HUES64 (cell line): Measurements from ENCODE around the gene ABHD16B.
"Not testable (repeated sequence)": the region's sequence is repeated elsewhere in the genome, so short reads cannot be mapped to it uniquely, and the experiment has no call there.

Source experiments
- H3K27ac ChIP-seq: 2 replicates; pipeline ENCODE4 v1.7.0; 2013; ENCODE audit warnings: low read depth, low read length, inconsistent platforms
- H3K27me3 ChIP-seq: 2 replicates; pipeline ENCODE4 v1.6.1; 2013; ENCODE audit warnings: mild to moderate bottlenecking, low read length; ENCODE audit not compliant: insufficient read depth
- H3K36me3 ChIP-seq: 2 replicates; pipeline ENCODE4 v1.6.1; 2013; ENCODE audit warnings: mild to moderate bottlenecking, low read length; ENCODE audit not compliant: insufficient read depth
- H3K4me1 ChIP-seq: 2 replicates; pipeline ENCODE4 v1.6.1; 2013; ENCODE audit warnings: mild to moderate bottlenecking, low read length, moderate library complexity; ENCODE audit not compliant: insufficient read depth
- H3K4me3 ChIP-seq: 2 replicates; pipeline ENCODE4 v1.5.1; 2013; ENCODE audit warnings: mild to moderate bottlenecking, low read length, moderate library complexity
- H3K9ac ChIP-seq: 2 replicates; pipeline ENCODE4 v1.6.1; 2013; ENCODE audit warnings: mild to moderate bottlenecking, low read depth, low read length
- H3K9me3 ChIP-seq: 2 replicates; pipeline ENCODE4 v1.6.1; 2013; ENCODE audit warnings: low read depth, low read length; ENCODE audit not compliant: insufficient read depth
- WGBS: fragments of 150-250, 120-280 bp; methylation state at CpG from one replicate; pipeline ENCODE4 v1.1.7; 2013; ENCODE audit warnings: missing lambda C conversion rate; 5-methylcytosine and 5-hydroxymethylcytosine counted together

The ABHD16B gene

DNA sequence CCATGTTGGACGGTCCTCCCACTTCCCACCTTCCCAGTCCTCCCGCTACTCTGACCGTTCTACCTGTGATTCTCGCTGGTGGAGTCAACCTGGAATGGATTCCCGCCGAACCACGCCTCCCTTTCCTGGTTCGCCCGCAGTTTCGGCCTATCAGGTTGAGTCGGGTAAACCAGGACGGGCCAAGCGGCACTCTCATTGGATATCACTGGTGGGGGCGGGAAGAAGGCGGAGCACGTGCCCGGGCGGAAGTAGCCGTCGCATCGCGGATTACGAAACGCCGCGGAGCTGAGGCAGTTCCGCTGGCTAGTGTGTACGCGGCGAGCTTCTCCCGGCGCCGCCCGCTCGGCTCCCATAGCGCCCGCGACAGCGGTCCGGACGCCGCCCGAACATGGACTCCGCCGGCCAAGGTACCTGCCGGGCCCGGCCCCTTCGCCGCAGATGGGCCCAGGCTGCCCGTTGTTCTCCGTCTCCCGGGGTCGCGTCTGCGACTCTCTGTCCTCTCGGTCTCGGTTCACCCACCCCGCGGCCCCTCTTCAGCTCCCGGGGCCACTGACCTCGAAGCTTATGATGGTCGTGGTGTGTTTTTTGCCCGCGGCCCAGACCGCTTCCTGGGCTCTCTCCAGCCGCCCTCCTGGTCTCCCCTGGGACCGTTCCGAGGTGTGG, 3.8 kb downstream of the ABHD16B start, which contains the start of gene TPD52L2:
TSS of gene TPD52L2 (plus strand) at position 293 of the 663 bp plus-strand sequence. CDS start at position 389, 96 bp downstream.
- Histone ChIP-seq H3K27me3 (no peaks in the 10 kb centered on the region), H3K36me3 (peaks cover 24% of the 10 kb centered on the region), H3K4me1 (0 out of 2 replicates have a peak, but pooled peaks cover 4% of the 10 kb centered on the region), H3K9me3 (no peaks in the 10 kb centered on the region), H3K4me3 (peak within 1 kb of the TSS; percentile 82), H3K27ac (peak within 1 kb of the TSS; percentile 82), H3K9ac (peak within 1 kb of the TSS; percentile 90)
- WGBS: under 1% methylated on average over 68 of the region's 68 CpGs

GRCh38 chr20:63867042-63867441, 5.7 kb downstream of the ABHD16B start:
- H3K9me3 ChIP-seq, H3K4me1 ChIP-seq, H3K4me3 ChIP-seq, H3K9ac ChIP-seq, H3K27ac ChIP-seq, H3K27me3 ChIP-seq: not testable (repeated sequence)
- peaks cover 41% of the 10 kb centered on the region for H3K36me3 ChIP-seq
- 93% methylated on average over 13 of the region's 13 CpGs for WGBS

DNA sequence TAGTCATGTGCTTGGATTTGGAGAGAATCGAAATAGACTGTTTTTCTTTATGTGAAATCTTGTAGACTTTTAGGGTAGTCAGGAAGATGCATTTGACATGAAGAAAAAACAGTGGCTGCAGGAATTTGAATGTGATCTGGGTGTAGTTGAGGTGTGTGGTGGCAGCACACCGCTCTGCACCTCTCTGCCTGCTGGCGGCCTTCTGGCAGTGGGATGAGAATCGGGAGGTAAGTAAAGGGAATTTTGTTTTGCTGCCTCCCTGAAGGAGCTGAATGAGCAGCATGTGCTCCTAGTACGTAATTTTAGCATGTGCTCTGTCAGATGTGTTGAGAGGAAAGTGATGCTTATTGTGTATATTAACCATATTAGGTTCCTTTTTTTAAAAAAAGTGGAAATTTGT, 7.0 kb downstream of the ABHD16B start:
- Histone ChIP-seq H3K4me1 (0 out of 2 replicates have a peak, but pooled peaks cover 4% of the 10 kb centered on the region), H3K4me3 (no peak overlapping the region), H3K9me3 (no peaks in the 10 kb centered on the region), H3K27me3 (no peaks in the 10 kb centered on the region), H3K9ac (no peak overlapping the region), H3K27ac (no peak overlapping the region), H3K36me3 (peaks cover 48% of the 10 kb centered on the region)
- WGBS: 95% methylated on average over 5 of the region's 5 CpGs

GRCh38 chr20:63873477-63873971, 12.2 kb downstream of the ABHD16B start:
- WGBS: 96% methylated on average over 14 of the region's 14 CpGs
- Histone ChIP-seq H3K27me3 (no peaks in the 10 kb centered on the region), H3K27ac (no peak overlapping the region), H3K9me3 (no peaks in the 10 kb centered on the region), H3K36me3 (peaks cover 90% of the 10 kb centered on the region), H3K4me1 (no peaks in the 10 kb centered on the region), H3K9ac (no peak overlapping the region), H3K4me3 (no peak overlapping the region)

GRCh38 chr20:63874241-63874640, 12.9 kb downstream of the ABHD16B start:
- not testable (repeated sequence) for H3K4me1 ChIP-seq, H3K27me3 ChIP-seq, H3K4me3 ChIP-seq

DNA sequence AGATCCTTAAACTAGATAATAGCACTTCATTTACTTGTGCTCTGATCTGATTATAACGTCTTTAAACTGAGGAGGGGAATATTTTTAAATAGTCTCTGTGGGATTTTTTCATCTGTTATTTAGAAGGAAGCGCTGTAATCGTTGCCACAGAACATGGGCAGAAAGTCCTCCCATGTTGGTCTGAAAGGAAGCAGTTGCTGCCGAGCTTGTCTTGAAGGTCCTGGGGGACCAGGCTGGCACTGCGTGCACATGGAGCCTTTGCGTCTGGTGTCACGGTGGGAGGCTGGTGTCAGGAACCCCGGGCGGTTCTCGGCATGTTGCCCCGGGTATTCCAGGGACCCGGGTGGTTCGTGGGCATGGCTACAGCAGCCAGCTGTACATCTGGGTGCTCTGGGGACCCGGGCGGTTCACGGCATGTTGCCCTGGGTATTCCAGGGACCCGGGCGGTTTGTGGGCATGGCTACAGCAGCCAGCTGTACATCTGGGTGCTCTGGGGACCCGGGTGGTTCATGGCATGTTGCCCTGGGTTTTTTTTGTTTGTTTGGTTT, 15.3 kb downstream of the ABHD16B start:
- no peaks in the 10 kb centered on the region for H3K27me3 ChIP-seq
- H3K27ac ChIP-seq: no peak overlapping the region
- H3K4me1 ChIP-seq: no peaks in the 10 kb centered on the region
- H3K9ac ChIP-seq: no peak overlapping the region
- 96% methylated on average over 19 of the region's 19 CpGs for WGBS
- H3K9me3 ChIP-seq: no peaks in the 10 kb centered on the region
- H3K4me3 ChIP-seq: no peak overlapping the region
- H3K36me3 ChIP-seq: peaks cover 65% of the 10 kb centered on the region

More at GRCh38 chr20:63874241-63874640, 12.9 kb downstream of the ABHD16B start:
- not testable (repeated sequence) for H3K9me3 ChIP-seq, H3K27ac ChIP-seq, H3K9ac ChIP-seq
- H3K36me3 ChIP-seq: peaks cover 85% of the 10 kb centered on the region
- WGBS: 97% methylated on average over 6 of the region's 7 CpGs

DNA sequence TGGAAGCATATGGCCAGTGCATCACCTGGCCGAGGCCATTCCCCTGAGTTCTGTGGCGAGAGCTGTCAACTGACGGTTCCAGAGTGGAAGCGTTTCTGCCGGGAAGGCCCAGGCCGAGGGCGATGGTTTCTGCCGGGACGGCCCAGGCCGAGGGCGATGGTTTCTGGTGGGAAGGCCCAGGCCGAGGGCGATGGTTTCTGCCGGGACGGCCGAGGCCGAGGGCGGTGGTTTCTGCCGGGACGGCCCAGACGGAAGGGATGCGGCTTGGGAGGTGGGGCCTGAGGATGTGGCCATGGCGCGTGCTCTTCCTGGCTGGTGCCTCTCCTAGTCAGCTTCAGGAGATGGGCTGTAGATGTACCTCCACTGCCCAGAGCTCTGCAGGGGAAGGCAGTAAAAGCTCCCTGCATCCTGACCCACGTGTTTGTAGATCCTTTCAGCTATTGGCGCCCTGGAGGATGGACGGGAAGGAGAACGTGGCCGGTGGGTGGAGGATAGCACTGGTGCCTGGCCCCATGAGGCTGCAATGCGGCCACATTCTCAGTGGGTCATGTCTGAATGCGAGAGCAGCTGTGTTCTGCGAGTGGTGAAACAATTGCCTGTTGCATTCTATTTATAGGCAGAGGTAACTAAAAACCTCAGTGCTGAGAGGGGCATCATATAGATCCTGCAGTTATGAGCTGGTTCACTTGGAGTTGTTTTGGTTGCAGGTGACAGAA, 16.6 kb downstream of the ABHD16B start:
- 96% methylated on average over 32 of the region's 32 CpGs for WGBS
- Histone ChIP-seq H3K27ac (no peak overlapping the region), H3K9me3 (no peaks in the 10 kb centered on the region), H3K4me1 (no peaks in the 10 kb centered on the region), H3K27me3 (no peaks in the 10 kb centered on the region), H3K9ac (no peak overlapping the region), H3K36me3 (peaks cover 66% of the 10 kb centered on the region), H3K4me3 (no peak overlapping the region)

- WGBS: 96% methylated on average over 14 of the region's 14 CpGs
Measured at GRCh38 chr20:63878899-63879663, 17.8 kb downstream of the ABHD16B start.

DNA sequence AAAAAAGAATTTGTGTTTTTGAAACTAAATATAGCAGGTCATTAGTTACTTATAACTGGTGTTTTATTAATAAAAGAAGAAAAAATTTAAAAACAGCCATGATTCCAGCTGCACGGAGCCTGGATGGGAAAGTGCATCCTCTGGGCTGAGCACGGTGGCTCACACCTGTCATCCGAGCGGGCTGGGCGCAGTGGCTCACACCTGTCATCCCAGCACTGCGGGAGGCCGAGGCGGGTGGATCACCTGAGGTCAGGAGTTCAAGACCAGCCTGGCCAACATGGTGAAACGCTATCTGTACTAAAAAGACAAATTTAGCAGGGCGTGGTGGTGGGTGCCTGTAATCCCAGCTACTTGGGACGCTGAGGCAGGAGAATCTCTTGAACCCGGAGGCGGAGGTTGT, 19.6 kb downstream of the ABHD16B start:
- H3K36me3 ChIP-seq: peaks cover 66% of the 10 kb centered on the region
- not testable (repeated sequence) for H3K27ac ChIP-seq, H3K4me1 ChIP-seq, H3K27me3 ChIP-seq, H3K9ac ChIP-seq, H3K4me3 ChIP-seq, H3K9me3 ChIP-seq
- WGBS: 97% methylated on average over 13 of the region's 13 CpGs

More at GRCh38 chr20:63878899-63879663, 17.8 kb downstream of the ABHD16B start:
- no peaks in the 10 kb centered on the region for H3K9me3 ChIP-seq
- no peaks in the 10 kb centered on the region for H3K27me3 ChIP-seq
- H3K36me3 ChIP-seq: peaks cover 65% of the 10 kb centered on the region
- no peak overlapping the region for H3K27ac ChIP-seq
- H3K9ac ChIP-seq: no peak overlapping the region
- no peak overlapping the region for H3K4me3 ChIP-seq
- no peaks in the 10 kb centered on the region for H3K4me1 ChIP-seq

GRCh38 chr20:63881451-63882226, 20.3 kb downstream of the ABHD16B start:
- Histone ChIP-seq H3K27ac (no peak overlapping the region), H3K9ac (no peak overlapping the region), H3K9me3 (no peaks in the 10 kb centered on the region), H3K27me3 (no peaks in the 10 kb centered on the region), H3K36me3 (peaks cover 60% of the 10 kb centered on the region), H3K4me3 (no peak overlapping the region), H3K4me1 (no peaks in the 10 kb centered on the region)
- 92% methylated on average over 19 of the region's 19 CpGs for WGBS
